ENCODE data around the gene CHD8.

CHD8 gene

GRCh38 chr14:21426692-21427091, 29.2 kb downstream of the CHD8 start:
- Histone ChIP-seq H3K9me3 (no peaks in the 10 kb centered on the region), H3K36me3 (peaks cover 100% of the 10 kb centered on the region), H3K27me3 (no peaks in the 10 kb centered on the region), H3K4me1 (ENCODE audit: control insufficient read depth in 1 of 2, insufficient read depth in 1 of 2, low read depth in 1 of 2, low read length in 1 of 2) (no peaks in the 10 kb centered on the region), H3K27ac (no peak overlapping the region), H3K4me3 (ENCODE audit: low read depth in 1 of 2, low read length in 1 of 2) (no peak overlapping the region)
- TF ChIP-seq, protein P1, sequence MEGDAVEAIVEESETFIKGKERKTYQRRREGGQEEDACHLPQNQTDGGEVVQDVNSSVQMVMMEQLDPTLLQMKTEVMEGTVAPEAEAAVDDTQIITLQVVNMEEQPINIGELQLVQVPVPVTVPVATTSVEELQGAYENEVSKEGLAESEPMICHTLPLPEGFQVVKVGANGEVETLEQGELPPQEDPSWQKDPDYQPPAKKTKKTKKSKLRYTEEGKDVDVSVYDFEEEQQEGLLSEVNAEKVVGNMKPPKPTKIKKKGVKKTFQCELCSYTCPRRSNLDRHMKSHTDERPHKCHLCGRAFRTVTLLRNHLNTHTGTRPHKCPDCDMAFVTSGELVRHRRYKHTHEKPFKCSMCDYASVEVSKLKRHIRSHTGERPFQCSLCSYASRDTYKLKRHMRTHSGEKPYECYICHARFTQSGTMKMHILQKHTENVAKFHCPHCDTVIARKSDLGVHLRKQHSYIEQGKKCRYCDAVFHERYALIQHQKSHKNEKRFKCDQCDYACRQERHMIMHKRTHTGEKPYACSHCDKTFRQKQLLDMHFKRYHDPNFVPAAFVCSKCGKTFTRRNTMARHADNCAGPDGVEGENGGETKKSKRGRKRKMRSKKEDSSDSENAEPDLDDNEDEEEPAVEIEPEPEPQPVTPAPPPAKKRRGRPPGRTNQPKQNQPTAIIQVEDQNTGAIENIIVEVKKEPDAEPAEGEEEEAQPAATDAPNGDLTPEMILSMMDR (IDR thresholded peaks at IDR 0.05) = no peak

- peaks cover 91% of the 10 kb centered on the region for H3K36me3 ChIP-seq
- H3K4me1 ChIP-seq (ENCODE audit: control insufficient read depth in 1 of 2, insufficient read depth in 1 of 2, low read depth in 1 of 2, low read length in 1 of 2) = no peaks in the 10 kb centered on the region
- TF ChIP-seq, protein P1 (IDR thresholded peaks at IDR 0.05) = no peak
- H3K27ac ChIP-seq = no peak overlapping the region
- no peak overlapping the region for H3K4me3 ChIP-seq (ENCODE audit: low read depth in 1 of 2, low read length in 1 of 2)
- H3K27me3 ChIP-seq = no peaks in the 10 kb centered on the region
- H3K9me3 ChIP-seq = no peaks in the 10 kb centered on the region
These were observed 36.4 kb downstream of the CHD8 start for GRCh38 chr14:21419528-21419927.

GRCh38 chr14:21415329-21415728, 40.6 kb downstream of the CHD8 start:
- H3K36me3 ChIP-seq = peaks cover 91% of the 10 kb centered on the region
- no peak overlapping the region for H3K4me3 ChIP-seq (ENCODE audit: low read depth in 1 of 2, low read length in 1 of 2)
- H3K4me1 ChIP-seq (ENCODE audit: control insufficient read depth in 1 of 2, insufficient read depth in 1 of 2, low read depth in 1 of 2, low read length in 1 of 2) = no peaks in the 10 kb centered on the region

GRCh38 chr14:21414137-21414631, 41.7 kb downstream of the CHD8 start:
- Histone ChIP-seq H3K4me1 (ENCODE audit: control insufficient read depth in 1 of 2, insufficient read depth in 1 of 2, low read depth in 1 of 2, low read length in 1 of 2) (no peaks in the 10 kb centered on the region), H3K4me3 (ENCODE audit: low read depth in 1 of 2, low read length in 1 of 2) (no peak overlapping the region), H3K36me3 (peaks cover 91% of the 10 kb centered on the region), H3K27me3 (no peaks in the 10 kb centered on the region), H3K27ac (no peak overlapping the region), H3K9me3 (no peaks in the 10 kb centered on the region)
- TF ChIP-seq, protein P1 (IDR thresholded peaks at IDR 0.05) = no peak

More at GRCh38 chr14:21415329-21415728, 40.6 kb downstream of the CHD8 start:
- TF ChIP-seq, protein P1 (IDR thresholded peaks at IDR 0.05) = no peak
- Histone ChIP-seq H3K9me3 (no peaks in the 10 kb centered on the region), H3K27me3 (no peaks in the 10 kb centered on the region), H3K27ac (no peak overlapping the region)

- H3K9me3 ChIP-seq = no peaks in the 10 kb centered on the region
- H3K27me3 ChIP-seq = no peaks in the 10 kb centered on the region
- no peak overlapping the region for H3K27ac ChIP-seq
- no peak overlapping the region for H3K4me3 ChIP-seq (ENCODE audit: low read depth in 1 of 2, low read length in 1 of 2)
- no peaks in the 10 kb centered on the region for H3K4me1 ChIP-seq (ENCODE audit: control insufficient read depth in 1 of 2, insufficient read depth in 1 of 2, low read depth in 1 of 2, low read length in 1 of 2)
- TF ChIP-seq, protein P1 (IDR thresholded peaks at IDR 0.05) = no peak
- peaks cover 100% of the 10 kb centered on the region for H3K36me3 ChIP-seq
These were observed 47.8 kb downstream of the CHD8 start for GRCh38 chr14:21408147-21408546.

GRCh38 chr14:21406213-21406612, 49.7 kb downstream of the CHD8 start:
- Histone ChIP-seq H3K36me3 (peaks cover 100% of the 10 kb centered on the region), H3K27ac (no peak overlapping the region), H3K27me3 (no peaks in the 10 kb centered on the region), H3K4me1 (ENCODE audit: control insufficient read depth in 1 of 2, insufficient read depth in 1 of 2, low read depth in 1 of 2, low read length in 1 of 2) (no peaks in the 10 kb centered on the region), H3K4me3 (ENCODE audit: low read depth in 1 of 2, low read length in 1 of 2) (no peak overlapping the region), H3K9me3 (no peaks in the 10 kb centered on the region)
- TF ChIP-seq, protein P1 (IDR thresholded peaks at IDR 0.05) = no peak

All from neutrophil (primary cell).